ENCODE measurements around the gene WSB1. TPM values are rescaled to one million over a fixed set of nuclear protein-coding genes. Genes with fewer than 3 reads are reported as not detected.

The WSB1 gene
- total and polyA plus RNA-seq, 7 donors: 32.4 to 53.6 (median 41.3) TPM

- intact Hi-C loops (cut with DNase I): loop anchor here in 1 of 2 donors (10.0 kb wide), 1 partner anchor 48 kb away; no protein-coding TSS in a partner anchor
- Histone ChIP-seq H3K4me1 (peaks cover 47% of the 10 kb centered on the region), H3K27me3 (ENCODE audit: insufficient read depth in 3 of 3, low read length in 2 of 3) (no peaks in the 10 kb centered on the region), H3K9me3 (no peaks in the 10 kb centered on the region), H3K4me3 (peak overlapping the region; percentile 90), H3K36me3 (ENCODE audit: insufficient read depth in 1 of 2, low read depth in 1 of 2) (no peaks in the 10 kb centered on the region), H3K27ac (peak overlapping the region; percentile 96)
- 32 to 47% (median 46%) methylated on average over 2 of the region's 2 CpGs for WGBS, 3 donors
- no peak for TF ChIP-seq CTCF (IDR thresholded peaks at IDR 0.05)
- ATAC-seq (no peak), DNase-seq (no peak)
Measured at GRCh38 chr17:27296428-27296979, 2.6 kb downstream of the WSB1 start.

- DNase-seq (no peak), ATAC-seq (no peak)
- Histone ChIP-seq H3K27ac (no peak overlapping the region), H3K4me1 (peaks cover 54% of the 10 kb centered on the region), H3K4me3 (no peak overlapping the region), H3K36me3 (ENCODE audit: insufficient read depth in 1 of 2, low read depth in 1 of 2) (peaks cover 0 to 17% of the 10 kb centered on the region in 2 donors), H3K9me3 (no peaks in the 10 kb centered on the region), H3K27me3 (ENCODE audit: insufficient read depth in 3 of 3, low read length in 2 of 3) (no peaks in the 10 kb centered on the region)
- WGBS, 3 donors: 84 to 88% (median 86%) methylated on average over 5 of the region's 5 CpGs
- TF ChIP-seq CTCF (IDR thresholded peaks at IDR 0.05): no peak
- intact Hi-C loops (cut with DNase I): loop anchor here in 1 of 2 donors (10.0 kb wide), 1 partner anchor 45 kb away; no protein-coding TSS in a partner anchor
Measured at GRCh38 chr17:27299384-27300049, 5.6 kb downstream of the WSB1 start.

GRCh38 chr17:27303734-27304133 lies 9.8 kb downstream of the WSB1 start:
- WGBS, 3 donors: 88 to 92% (median 90%) methylated on average over 2 of the region's 2 CpGs
- no peaks in the 10 kb centered on the region for H3K9me3 ChIP-seq
- no peak for TF ChIP-seq CTCF (IDR thresholded peaks at IDR 0.05)
- ATAC-seq (no peak), DNase-seq (no peak)
- peaks cover 0 to 59% of the 10 kb centered on the region in 2 donors for H3K36me3 ChIP-seq (ENCODE audit: insufficient read depth in 1 of 2, low read depth in 1 of 2)
- intact Hi-C loops (cut with DNase I): no loop called here
- no peaks in the 10 kb centered on the region for H3K27me3 ChIP-seq (ENCODE audit: insufficient read depth in 3 of 3, low read length in 2 of 3)
- H3K4me3 ChIP-seq: no peak overlapping the region
- no peak overlapping the region for H3K27ac ChIP-seq
- H3K4me1 ChIP-seq: peaks cover 31% of the 10 kb centered on the region

GRCh38 chr17:27306276-27306835 lies 12.4 kb downstream of the WSB1 start:
- TF ChIP-seq CTCF (IDR thresholded peaks at IDR 0.05): no peak
- H3K4me3 ChIP-seq: no peak overlapping the region
- intact Hi-C loops (cut with DNase I): no loop called here
- H3K4me1 ChIP-seq: peaks cover 13% of the 10 kb centered on the region
- no peaks in the 10 kb centered on the region for H3K9me3 ChIP-seq
- WGBS, 3 donors: 52 to 75% (median 58%) methylated on average over 7 of the region's 7 CpGs
- DNase-seq (no peak), ATAC-seq (no peak)
- no peak overlapping the region for H3K27ac ChIP-seq
- H3K36me3 ChIP-seq (ENCODE audit: insufficient read depth in 1 of 2, low read depth in 1 of 2): peaks cover 10 to 86% of the 10 kb centered on the region in 2 donors
- H3K27me3 ChIP-seq (ENCODE audit: insufficient read depth in 3 of 3, low read length in 2 of 3): no peaks in the 10 kb centered on the region
